GM12874 (cell line): ENCODE data around the gene SPEN.

ENCODE experiments used
- TF ChIP-seq, protein P1 (sequence below): IDR thresholded peaks from 2 replicates; pipeline ENCODE4 v1.5.1; 2011; ENCODE audit warnings: low read depth, mild to moderate bottlenecking, control low read depth, low read length, moderate library complexity; ENCODE audit not compliant: insufficient read depth

Gene SPEN

DNA sequence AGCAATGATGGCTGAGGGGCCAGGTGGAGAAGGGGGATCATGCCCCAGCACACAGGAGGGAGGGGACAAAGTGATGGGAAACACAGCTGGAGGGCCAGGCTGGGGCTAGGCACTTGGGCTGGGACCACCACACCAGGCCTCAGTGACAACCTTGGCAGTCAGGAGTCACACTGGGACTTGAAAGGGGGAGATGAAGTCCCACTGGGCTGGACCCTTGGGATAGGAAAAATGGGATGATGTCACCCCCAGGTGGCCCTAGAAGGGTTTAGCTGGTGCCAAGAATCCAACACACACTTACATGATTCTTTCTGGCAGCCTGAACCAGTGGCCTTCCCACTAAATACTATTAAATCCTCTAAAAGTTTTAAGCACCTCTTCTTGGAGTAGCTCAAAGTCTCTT is 111.3 kb downstream of the SPEN start:
- TF ChIP-seq, protein P1, sequence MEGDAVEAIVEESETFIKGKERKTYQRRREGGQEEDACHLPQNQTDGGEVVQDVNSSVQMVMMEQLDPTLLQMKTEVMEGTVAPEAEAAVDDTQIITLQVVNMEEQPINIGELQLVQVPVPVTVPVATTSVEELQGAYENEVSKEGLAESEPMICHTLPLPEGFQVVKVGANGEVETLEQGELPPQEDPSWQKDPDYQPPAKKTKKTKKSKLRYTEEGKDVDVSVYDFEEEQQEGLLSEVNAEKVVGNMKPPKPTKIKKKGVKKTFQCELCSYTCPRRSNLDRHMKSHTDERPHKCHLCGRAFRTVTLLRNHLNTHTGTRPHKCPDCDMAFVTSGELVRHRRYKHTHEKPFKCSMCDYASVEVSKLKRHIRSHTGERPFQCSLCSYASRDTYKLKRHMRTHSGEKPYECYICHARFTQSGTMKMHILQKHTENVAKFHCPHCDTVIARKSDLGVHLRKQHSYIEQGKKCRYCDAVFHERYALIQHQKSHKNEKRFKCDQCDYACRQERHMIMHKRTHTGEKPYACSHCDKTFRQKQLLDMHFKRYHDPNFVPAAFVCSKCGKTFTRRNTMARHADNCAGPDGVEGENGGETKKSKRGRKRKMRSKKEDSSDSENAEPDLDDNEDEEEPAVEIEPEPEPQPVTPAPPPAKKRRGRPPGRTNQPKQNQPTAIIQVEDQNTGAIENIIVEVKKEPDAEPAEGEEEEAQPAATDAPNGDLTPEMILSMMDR = 0 out of 2 replicates have a peak, but pooled peaks have one; percentile 2

DNA sequence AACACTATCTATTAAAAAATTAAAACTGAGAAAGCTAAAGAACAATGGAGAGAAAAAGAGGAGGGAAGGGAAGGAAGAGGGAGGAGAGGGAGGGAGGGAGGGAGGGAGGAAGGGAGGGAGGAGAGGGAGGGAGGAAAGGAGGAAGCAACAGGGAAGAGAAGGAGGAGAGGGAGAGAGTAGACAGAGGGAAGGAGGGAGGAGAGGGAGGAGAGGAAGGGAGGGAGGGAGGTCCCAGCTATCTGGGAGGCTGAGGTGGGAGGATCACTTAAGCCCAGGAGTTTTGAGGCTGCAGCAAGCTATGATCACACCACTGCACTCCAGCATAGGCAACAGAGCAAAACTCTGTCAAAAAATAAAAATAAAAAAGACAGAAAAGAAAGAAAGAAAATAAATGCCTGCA is 111.9 kb downstream of the SPEN start:
- TF ChIP-seq, protein P1 = no peak

DNA sequence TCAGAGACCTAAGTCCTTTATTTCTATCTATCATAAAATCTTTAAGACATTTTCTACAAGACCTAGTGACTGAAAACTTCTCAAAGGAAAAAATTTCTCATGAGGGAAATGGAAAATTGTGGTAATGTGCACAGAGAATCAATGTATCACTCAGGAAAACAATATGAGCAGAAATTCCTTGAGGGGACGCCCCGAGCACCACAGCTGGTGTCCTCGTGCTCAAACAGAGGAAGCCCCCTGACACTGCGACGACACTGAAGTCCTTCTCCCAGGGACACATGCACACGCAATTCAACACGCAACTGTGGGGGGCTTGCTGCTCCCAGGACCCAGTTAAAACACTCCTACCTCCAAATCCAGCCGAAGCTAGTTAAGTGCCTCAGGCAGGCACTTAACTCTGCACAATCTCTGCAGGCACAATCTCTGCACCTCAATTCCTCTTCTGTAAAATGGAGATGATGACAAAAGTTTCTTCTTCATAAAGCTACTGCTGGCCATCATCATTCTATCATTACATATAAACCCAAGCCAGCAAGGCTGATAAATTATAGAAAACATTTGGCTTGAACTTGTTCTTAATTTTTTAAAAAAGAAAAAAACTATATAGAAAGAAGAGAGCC is 112.4 kb downstream of the SPEN start:
- TF ChIP-seq, protein P1 = no peak

DNA sequence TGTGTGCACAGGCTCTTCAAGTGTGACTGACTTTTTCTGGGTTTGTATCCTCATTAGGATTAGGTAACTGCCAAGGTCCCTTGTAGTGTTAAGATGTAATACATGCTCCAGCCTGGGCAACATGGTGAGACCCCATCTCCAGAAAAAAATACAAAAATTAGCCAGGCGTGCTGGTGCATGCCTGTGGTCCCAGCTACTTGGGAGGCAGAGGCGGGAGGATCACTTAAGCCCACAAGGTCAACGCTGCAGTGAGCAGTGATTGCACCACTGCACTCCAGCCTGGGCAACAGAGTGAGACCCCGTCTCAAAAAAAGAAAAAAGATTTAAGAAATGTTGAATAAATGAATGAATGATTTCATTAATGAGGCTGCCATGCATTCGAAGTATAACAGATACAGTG is 113.3 kb downstream of the SPEN start:
- TF ChIP-seq, protein P1 = no peak

DNA sequence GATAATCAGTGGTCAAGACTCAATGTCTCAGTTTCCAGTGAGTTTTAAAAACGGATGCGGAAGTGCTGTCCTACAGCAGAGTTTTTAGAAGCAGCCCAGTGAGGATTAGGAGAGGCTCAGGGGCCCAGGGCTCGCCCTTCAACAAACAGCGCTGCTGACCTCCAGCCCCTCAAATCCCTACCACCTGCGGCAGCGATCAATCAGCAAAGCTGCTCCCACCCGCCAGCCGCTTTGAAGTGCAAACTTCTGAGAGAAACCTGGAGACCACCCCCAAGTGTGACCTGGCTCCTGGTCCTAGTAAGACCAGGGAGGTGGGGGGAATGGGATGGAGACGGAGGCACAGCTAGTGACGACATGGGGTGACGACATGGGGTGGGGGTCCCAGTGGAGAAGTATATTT is 114.0 kb downstream of the SPEN start:
- TF ChIP-seq, protein P1 = no peak

DNA sequence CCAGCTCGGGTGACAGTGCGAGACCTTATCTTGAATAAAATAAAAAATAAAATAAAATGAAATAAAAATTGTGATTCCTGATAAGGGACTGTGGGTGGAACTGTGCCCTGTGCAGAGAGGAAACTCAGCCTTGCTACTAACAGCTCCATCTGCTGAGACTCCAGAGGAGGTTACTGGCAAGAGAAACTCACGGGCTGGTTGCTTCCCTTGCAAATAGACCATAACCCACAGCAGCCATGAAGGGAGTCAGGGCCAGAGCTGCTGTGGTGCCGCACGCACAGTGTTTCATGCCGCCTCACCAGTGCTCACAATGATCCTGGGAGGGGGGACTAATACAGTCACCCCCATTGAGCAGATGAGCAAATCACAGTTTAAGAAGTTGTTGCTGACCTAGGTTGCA is 114.7 kb downstream of the SPEN start:
- TF ChIP-seq, protein P1 = no peak

DNA sequence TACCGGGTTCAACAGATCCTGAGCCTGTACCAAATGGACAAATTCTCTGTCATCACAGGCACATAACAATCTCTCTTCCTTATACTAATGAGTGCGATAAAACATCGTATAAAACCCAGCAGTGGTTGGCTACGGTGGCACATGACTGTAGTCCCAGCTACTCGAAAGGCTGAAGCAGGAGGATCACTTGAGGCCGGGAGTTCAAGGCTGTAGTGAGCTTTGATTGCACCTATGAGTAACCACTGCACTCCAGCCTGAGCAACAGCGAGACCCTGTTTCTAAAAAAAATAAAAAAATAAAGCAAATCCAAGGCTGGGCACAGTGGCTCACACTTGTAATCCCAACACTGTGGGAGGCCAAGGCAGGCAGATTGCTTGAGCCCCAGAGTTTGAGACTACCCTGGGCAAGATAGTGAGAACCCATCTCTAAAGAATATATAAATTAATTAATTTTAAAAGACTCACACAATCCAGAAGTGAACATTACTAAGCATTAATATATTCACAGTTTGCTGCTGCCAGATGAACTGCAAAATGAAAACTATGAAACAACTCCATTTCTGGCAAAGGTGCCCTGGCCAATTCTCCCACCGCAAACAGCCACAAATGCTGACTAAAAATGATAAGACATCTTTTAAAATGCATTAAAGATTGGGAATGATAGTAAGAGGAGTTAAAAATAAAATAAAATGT is 115.3 kb downstream of the SPEN start:
- TF ChIP-seq, protein P1 = no peak
